COR-L47 (cell line): ENCODE results near the gene AVPR2.
A peak's percentile ranks its signal among the peaks of the same experiment; 100 is the strongest.

Experiments used
- DNase-seq: peaks from one replicate; lab custom pipeline; 2025; lab: John Stamatoyannopoulos, UW

AVPR2 gene

GRCh38 chrX:153932220-153932915 lies 27.9 kb downstream of the AVPR2 start:
- DNase-seq: no peak

- no peak for DNase-seq
Observed at GRCh38 chrX:153933748-153934147, 29.3 kb downstream of the AVPR2 start.

- no peak for DNase-seq
Observed at GRCh38 chrX:153934148-153934761, 29.8 kb downstream of the AVPR2 start.

- DNase-seq: peak; percentile 60
Observed at GRCh38 chrX:153934762-153935325, 30.4 kb downstream of the AVPR2 start, which contains the start of gene NAA10. Gene NAA10, minus strand, starts transcription at chrX:153935037. Its CDS starts 133 bp downstream, at chrX:153934904.

- DNase-seq: no peak
Observed at GRCh38 chrX:153935326-153935851, 30.9 kb downstream of the AVPR2 start.

GRCh38 chrX:153937056-153937455 lies 32.6 kb downstream of the AVPR2 start:
- no peak for DNase-seq

- no peak for DNase-seq
Observed at GRCh38 chrX:153938226-153938786, 33.8 kb downstream of the AVPR2 start.

GRCh38 chrX:153939573-153939972 lies 35.1 kb downstream of the AVPR2 start:
- DNase-seq: peak; percentile 28

GRCh38 chrX:153941336-153942252 lies 37.1 kb downstream of the AVPR2 start:
- no peak for DNase-seq

- no peak for DNase-seq
Observed at GRCh38 chrX:153944140-153944799, 39.8 kb downstream of the AVPR2 start, which contains the start of gene RENBP. Gene RENBP, minus strand, starts transcription at chrX:153944643. Its CDS starts 33 bp downstream, at chrX:153944610.

- DNase-seq: no peak
Observed at GRCh38 chrX:153944800-153945150, 40.3 kb downstream of the AVPR2 start.

GRCh38 chrX:153945956-153946943 lies 41.8 kb downstream of the AVPR2 start:
- DNase-seq: no peak

GRCh38 chrX:153947009-153947769 lies 42.7 kb downstream of the AVPR2 start:
- peak; percentile 54 for DNase-seq

- DNase-seq: no peak
Observed at GRCh38 chrX:153948002-153948466, 43.6 kb downstream of the AVPR2 start.

- DNase-seq: no peak
Observed at GRCh38 chrX:153948847-153949805, 44.7 kb downstream of the AVPR2 start.

- no peak for DNase-seq
Observed at GRCh38 chrX:153950127-153950526, 45.7 kb downstream of the AVPR2 start.

- DNase-seq: no peak
Observed at GRCh38 chrX:153951683-153952372, 47.4 kb downstream of the AVPR2 start.
